HCT116 (cell line): ENCODE data around the gene L1CAM. TPM values are rescaled to one million over a fixed set of nuclear protein-coding genes. Genes with fewer than 3 reads are reported as not detected.

Source experiments
- ATAC-seq: fragments of 200-7000 bp; cut with Tn5 transposase; 2 replicates; pipeline ENCODE4 v1.9.1; 2020; ENCODE audit warnings: mild to moderate bottlenecking, moderate library complexity
- BruUV-seq: library from RNA; stranded (reverse); fragments of 400-500 nt; replicated peaks from 2 replicates; lab custom pipeline; 2021; lab: Mats Ljungman, UMichigan
- CTCF ChIA-PET: fragments of 300-600 bp; sonication (Branson Sonifier 250); formaldehyde crosslinking; loops from one replicate; lab custom pipeline; 2021; ENCODE audit warnings: antibody characterized with exemption; lab: Charles Lee
- POLR2A ChIA-PET: fragments of 300-600, 350-600 bp; sonication (Branson Sonifier 250); formaldehyde crosslinking; loops from one replicate; lab custom pipeline; 2021; ENCODE audit warnings: antibody characterized with exemption; lab: Charles Lee
- RAD21 ChIA-PET, 2 experiments: fragments of 300-600 bp; sonication (Branson Sonifier 250); formaldehyde crosslinking; loops; one replicate each; lab custom pipeline; 2023; ENCODE audit warnings: low total read pairs in 2 of 2; ENCODE audit not compliant: uncharacterized antibody in 2 of 2, unreplicated experiment in 2 of 2, low non-redundant PET in 1 of 2; lab: Charles Lee
- DNase-seq: peaks from one replicate; pipeline ENCODE4 v3.0.0-alpha.2; 2010; ENCODE audit warnings: low read depth, low spot score
- H2AFZ ChIP-seq: fragments of 200-600 bp; shearing (Covaris generic), sonication (generic); 2 replicates; pipeline ENCODE4 v1.6.1; 2017; ENCODE audit warnings: low read depth, mixed run types, mixed read lengths, antibody characterized with exemption, low read length; ENCODE audit not compliant: poor library complexity, severe bottlenecking
- H3K27ac ChIP-seq: 2 replicates; pipeline ENCODE4 v1.5.1; 2012; ENCODE audit warnings: low read depth, low read length
- H3K27me3 ChIP-seq: fragments of 200-600 bp; sonication (generic); 2 replicates; pipeline ENCODE4 v1.6.1; 2016; ENCODE audit warnings: mixed run types, low read length, mixed read lengths; ENCODE audit not compliant: insufficient read depth
- H3K36me3 ChIP-seq, 2 experiments: fragments of 200-500 bp in 1 of 2; fragments of 200-600 bp in 1 of 2; sonication (Bioruptor generic) in 1 of 2; sonication (generic) in 1 of 2; 2 replicates each; pipeline versions ENCODE4 v1.5.1 to v1.6.1; 2014 to 2016; ENCODE audit warnings: low read length in 2 of 2, inconsistent platforms in 1 of 2, mixed read lengths in 1 of 2, mixed run types in 1 of 2; ENCODE audit not compliant: insufficient read depth in 2 of 2, control insufficient read depth in 1 of 2
- H3K4me1 ChIP-seq, 2 experiments: fragments of 200-600 bp in 1 of 2; sonication (generic) in 1 of 2; 2 replicates each; pipeline versions ENCODE4 v1.5.1 to v1.6.1; 2012 to 2017; ENCODE audit warnings: low read length in 2 of 2, inconsistent platforms in 1 of 2, mild to moderate bottlenecking in 1 of 2, mixed read lengths in 1 of 2, mixed run types in 1 of 2, moderate library complexity in 1 of 2; ENCODE audit not compliant: insufficient read depth in 2 of 2, control insufficient read depth in 1 of 2
- H3K4me2 ChIP-seq: fragments of 200-600 bp; sonication (generic); 2 replicates; pipeline ENCODE4 v1.6.1; 2017; ENCODE audit warnings: mixed run types, low read length, mixed read lengths
- H3K4me3 ChIP-seq, 2 experiments: fragments of 200-600 bp in 1 of 2; sonication (generic) in 1 of 2; replicated peaks in 1 of 2; 2 replicates each; pipeline ENCODE4 v1.5.1; 2011 to 2016; ENCODE audit warnings: low read length in 2 of 2, control low read depth in 1 of 2, low read depth in 1 of 2, mild to moderate bottlenecking in 1 of 2, mixed read lengths in 1 of 2, mixed run types in 1 of 2
- H3K79me2 ChIP-seq: fragments of 200-600 bp; sonication (generic); 2 replicates; pipeline ENCODE4 v1.6.1; 2017; ENCODE audit warnings: mild to moderate bottlenecking, mixed run types, low read length, moderate library complexity, mixed read lengths; ENCODE audit not compliant: insufficient read depth
- H3K9ac ChIP-seq: fragments of 200-600 bp; sonication (generic); 2 replicates; pipeline ENCODE4 v1.6.1; 2016; ENCODE audit warnings: low read length, mixed read lengths
- H3K9me2 ChIP-seq: fragments of 200-600 bp; sonication (generic), shearing (Covaris generic); 2 replicates; pipeline ENCODE4 v1.6.1; 2017; ENCODE audit warnings: mixed run types, mild to moderate bottlenecking, moderate library complexity; ENCODE audit not compliant: insufficient read depth
- H3K9me3 ChIP-seq, 2 experiments: fragments of 200-500 bp in 1 of 2; fragments of 200-600 bp in 1 of 2; sonication (Bioruptor generic) in 1 of 2; sonication (generic) in 1 of 2; 2 replicates each; pipeline ENCODE4 v1.6.1; 2014 to 2017; ENCODE audit warnings: low read length in 2 of 2, mixed read lengths in 2 of 2, inconsistent platforms in 1 of 2, low read depth in 1 of 2, mild to moderate bottlenecking in 1 of 2, mixed run types in 1 of 2, moderate library complexity in 1 of 2; ENCODE audit not compliant: control insufficient read depth in 1 of 2, insufficient read depth in 1 of 2
- H4K20me1 ChIP-seq: fragments of 200-600 bp; sonication (generic), shearing (Covaris generic); 2 replicates; pipeline ENCODE4 v1.6.1; 2017; ENCODE audit warnings: mixed run types, mild to moderate bottlenecking, moderate library complexity; ENCODE audit not compliant: insufficient read depth
- CTCF ChIP-seq, 3 experiments: fragments of 200-600 bp in 1 of 3; sonication (generic) in 1 of 3; IDR thresholded peaks in 2 of 3; conservative IDR thresholded peaks in 1 of 3; 2 replicates each; pipeline ENCODE4 v1.5.1; 2012 to 2017; ENCODE audit warnings: low read depth in 2 of 3, low read length in 2 of 3, antibody characterized with exemption in 1 of 3, borderline replicate concordance in 1 of 3, control low read depth in 1 of 3, mild to moderate bottlenecking in 1 of 3, mixed read lengths in 1 of 3, mixed run types in 1 of 3, moderate library complexity in 1 of 3; ENCODE audit not compliant: insufficient read depth in 1 of 3
- EGR1 ChIP-seq: IDR thresholded peaks from 2 replicates; pipeline ENCODE4 v1.6.1; 2012; ENCODE audit warnings: low read depth
- ELF1 ChIP-seq: IDR thresholded peaks from 2 replicates; pipeline ENCODE4 v1.6.1; 2012; ENCODE audit warnings: low read depth, borderline replicate concordance
- EZH2phosphoT487 ChIP-seq: fragments of 200-600 bp; IDR thresholded peaks from 2 replicates; pipeline ENCODE4 v1.6.1; 2018; ENCODE audit warnings: antibody characterized with exemption, borderline replicate concordance
- JUND ChIP-seq: IDR thresholded peaks from 2 replicates; pipeline ENCODE4 v1.6.1; 2012
- POLR2A ChIP-seq: IDR thresholded peaks from 2 replicates; pipeline ENCODE4 v1.7.0; 2011; ENCODE audit warnings: borderline replicate concordance; ENCODE audit not compliant: insufficient read depth, insufficient read length; ENCODE audit errors: extremely low read depth
- SIN3A ChIP-seq: IDR thresholded peaks from 2 replicates; pipeline ENCODE4 v1.6.1; 2012; ENCODE audit warnings: low read depth
- SP1 ChIP-seq: IDR thresholded peaks from 2 replicates; pipeline ENCODE4 v1.6.1; 2012; ENCODE audit warnings: low read depth
- SRF ChIP-seq: IDR thresholded peaks from 2 replicates; pipeline ENCODE4 v1.6.1; 2012; ENCODE audit warnings: low read depth
- TCF7L2 ChIP-seq: IDR thresholded peaks from 2 replicates; pipeline ENCODE4 v1.7.0; 2011; ENCODE audit warnings: borderline replicate concordance, inconsistent platforms; ENCODE audit not compliant: insufficient read depth, insufficient read length; ENCODE audit errors: extremely low read depth
- ZBTB33 ChIP-seq: IDR thresholded peaks from 2 replicates; pipeline ENCODE4 v1.6.1; 2011; ENCODE audit warnings: mild to moderate bottlenecking, low read length, moderate library complexity; ENCODE audit not compliant: insufficient replicate concordance; ENCODE audit errors: extremely low read depth
- intact Hi-C: fragments of 100-400 bp; cut with micrococcal nuclease; formaldehyde crosslinking; loops from 2 replicates; pipeline ENCODE4 v1.10.0; 2022
- total RNA-seq: library from RNA; stranded (reverse); gene quantifications from one replicate; pipeline ENCODE4 v1.2.1, GENCODE V29; 2021; ENCODE audit not compliant: unreplicated experiment

The L1CAM gene
- total RNA-seq, 1 experiment from 2014 or later, result 14.8 TPM

- Histone ChIP-seq H3K79me2 (no peaks in the 10 kb centered on the region), H3K4me2 (no peak overlapping the region), H3K27me3 (no peaks in the 10 kb centered on the region), H3K27ac (no peak overlapping the region), H3K4me3 (no peak overlapping the region), H2AFZ (no peak overlapping the region), H4K20me1 (no peaks in the 10 kb centered on the region), H3K9me3 (no peaks in the 10 kb centered on the region), H3K4me1 (peaks cover 6 to 23% of the 10 kb centered on the region in 2 experiments; a peak in 2 of 4 replicates), H3K36me3 (no peaks in the 10 kb centered on the region), H3K9me2 (no peaks in the 10 kb centered on the region), H3K9ac (no peak overlapping the region)
- POLR2A ChIA-PET, result no interaction called here
- CTCF ChIA-PET, result no interaction called here
- intact Hi-C loops, result no loop called here
- TF ChIP-seq EGR1, result no peak
- no peak for TF ChIP-seq ZBTB33
- no peak for TF ChIP-seq SIN3A
- TF ChIP-seq SRF, result no peak
- TF ChIP-seq JUND, result no peak
- TF ChIP-seq SP1, result no peak
- no peak for TF ChIP-seq EZH2phosphoT487
- BruUV-seq, result no TSS peak
- RAD21 ChIA-PET, result no interaction called here
- no peak for DNase-seq
- ATAC-seq, result no peak
These were observed 17.4 kb upstream of the L1CAM start for GRCh38 chrX:153903238-153903980.

GRCh38 chrX:153902385-153902784, 16.4 kb upstream of the L1CAM start:
- CTCF ChIA-PET, result no interaction called here
- H3K4me3 ChIP-seq, result no peak overlapping the region
- H3K9me3 ChIP-seq, result no peaks in the 10 kb centered on the region
- no peak for TF ChIP-seq EZH2phosphoT487
- TF ChIP-seq TCF7L2, result no peak
- no peak for TF ChIP-seq JUND
- no peak for TF ChIP-seq POLR2A
- TF ChIP-seq CTCF (IDR thresholded peaks at IDR 0.05 in 2 of 3, conservative IDR thresholded peaks at IDR 0.05 in 1 of 3; ENCODE audit: borderline replicate concordance in 1 of 3, insufficient read depth in 1 of 3, low read depth in 2 of 3, low read length in 2 of 3), result no peak
- TF ChIP-seq ELF1, result no peak
- ATAC-seq (no peak), DNase-seq (no peak)
- H3K4me2 ChIP-seq, result no peak overlapping the region
- no peaks in the 10 kb centered on the region for H3K79me2 ChIP-seq
- RAD21 ChIA-PET, result no interaction called here
- peaks cover 6 to 23% of the 10 kb centered on the region in 2 experiments; a peak in 2 of 4 replicates for H3K4me1 ChIP-seq
- H3K9me2 ChIP-seq, result no peaks in the 10 kb centered on the region
- H3K27me3 ChIP-seq, result no peaks in the 10 kb centered on the region
- BruUV-seq, result no TSS peak
- H4K20me1 ChIP-seq, result no peaks in the 10 kb centered on the region
- POLR2A ChIA-PET, result no interaction called here
- no peak overlapping the region for H2AFZ ChIP-seq
- H3K9ac ChIP-seq, result no peak overlapping the region
- no peaks in the 10 kb centered on the region for H3K36me3 ChIP-seq
- no peak overlapping the region for H3K27ac ChIP-seq
- intact Hi-C loops, result no loop called here
